Activated CD4-positive, alpha-beta T cell treated with anti-CD3 and anti-CD28 coated beads for 24 hours (primary cell): ENCODE results near the gene NDOR1.
A peak's percentile ranks its signal among the peaks of the same experiment; 100 is the strongest.

ENCODE experiments used
- DNase-seq, 2 donors: peaks; one replicate each; pipeline ENCODE4 v3.0.0-alpha.2; 2020; ENCODE audit warnings: low read depth in 2 of 2

The NDOR1 gene

GRCh38 chr9:137220317-137221094 lies 15.0 kb downstream of the NDOR1 start:
- no peak for DNase-seq

GRCh38 chr9:137221095-137221505 lies 15.6 kb downstream of the NDOR1 start:
- no peak for DNase-seq

GRCh38 chr9:137221506-137222111 lies 16.1 kb downstream of the NDOR1 start:
- DNase-seq, result no peak

GRCh38 chr9:137222190-137223077 lies 16.9 kb downstream of the NDOR1 start, which contains the start of gene RNF208:
RNF208 (minus strand) TSS chr9:137222240; CDS start chr9:137221212, 1,028 bp downstream.
- DNase-seq, result no peak

- DNase-seq, result peak; percentile 96 to 98
These were observed 17.8 kb downstream of the NDOR1 start for GRCh38 chr9:137223078-137223970.

GRCh38 chr9:137224830-137225694 lies 19.6 kb downstream of the NDOR1 start, which contains the start of gene CYSRT1:
CYSRT1 (plus strand) TSS chr9:137225174; CDS start chr9:137225622, 448 bp downstream.
- DNase-seq, result no peak

- no peak for DNase-seq
These were observed 20.3 kb downstream of the NDOR1 start for GRCh38 chr9:137225699-137226331.

GRCh38 chr9:137226338-137227053 lies 21.0 kb downstream of the NDOR1 start:
- no peak for DNase-seq

GRCh38 chr9:137227054-137227852 lies 21.8 kb downstream of the NDOR1 start, which contains the start of gene RNF224:
RNF224 (plus strand) TSS chr9:137227502; CDS start chr9:137228336, 834 bp downstream.
- DNase-seq, result peak; percentile 67 to 74

- DNase-seq, result no peak
These were observed 22.5 kb downstream of the NDOR1 start for GRCh38 chr9:137227853-137228505.

GRCh38 chr9:137228506-137228967 lies 23.0 kb downstream of the NDOR1 start:
- no peak for DNase-seq

GRCh38 chr9:137228968-137229896 lies 23.7 kb downstream of the NDOR1 start:
- no peak for DNase-seq

- DNase-seq, result no peak
These were observed 24.6 kb downstream of the NDOR1 start for GRCh38 chr9:137229903-137230704.

- DNase-seq, result no peak
These were observed 25.3 kb downstream of the NDOR1 start, which contains the start of gene SLC34A3 for GRCh38 chr9:137230705-137231371. SLC34A3 (plus strand) TSS chr9:137230901; CDS start chr9:137231703, 802 bp downstream.
